Thyroid gland (tissue), 4 donors: ENCODE results near the gene EPHA3. TPM values are rescaled to one million over a fixed set of nuclear protein-coding genes. Genes with fewer than 3 reads are reported as not detected.

ENCODE experiments used
- DNase-seq, 2 donors: peaks; one replicate each; pipeline ENCODE4 v3.0.0-alpha.2; 2019
- H3K27ac ChIP-seq, 3 donors: fragments of 200-600 bp; sonication (generic); 1 replicate in 2 of 3; 2 replicates in 1 of 3; pipeline ENCODE4 v1.5.1; 2016 to 2019; ENCODE audit warnings: mild to moderate bottlenecking in 1 of 3, moderate library complexity in 1 of 3
- H3K27me3 ChIP-seq: fragments of 200-600 bp; sonication (generic); one replicate; pipeline ENCODE4 v1.5.1; 2019
- H3K36me3 ChIP-seq, 2 donors: fragments of 200-600 bp; sonication (generic); one replicate each; pipeline ENCODE4 v1.5.1; 2016 to 2019
- H3K4me1 ChIP-seq, 2 donors: fragments of 200-600 bp; sonication (generic); one replicate each; pipeline ENCODE4 v1.5.1; 2017 to 2019
- H3K4me3 ChIP-seq, 3 donors: fragments of 200-600 bp; sonication (generic); replicated peaks in 1 of 3; 1 replicate in 2 of 3; 2 replicates in 1 of 3; pipeline ENCODE4 v1.5.1; 2016; ENCODE audit warnings: mild to moderate bottlenecking in 1 of 3
- H3K9me3 ChIP-seq: fragments of 200-600 bp; sonication (generic); one replicate; pipeline ENCODE4 v1.5.1; 2017
- CTCF ChIP-seq, 6 experiments: fragments of 200-600 bp in 3 of 6; fragments of 450-650 bp in 3 of 6; sonication (generic) in 3 of 6; IDR thresholded peaks; one replicate each; pipeline ENCODE4 v1.5.1; 2016 to 2019; ENCODE audit warnings: antibody characterized with exemption in 6 of 6, mild to moderate bottlenecking in 2 of 6, inconsistent platforms in 1 of 6, moderate library complexity in 1 of 6
- POLR2A ChIP-seq, 2 donors: fragments of 450-650 bp; IDR thresholded peaks; one replicate each; pipeline ENCODE4 v1.6.1; 2017; ENCODE audit warnings: antibody characterized with exemption in 2 of 2, mild to moderate bottlenecking in 2 of 2, moderate library complexity in 1 of 2
- WGBS, 2 donors: methylation state at CpG; one replicate each; pipeline ENCODE4 v1.1.5; 2017; 5-methylcytosine and 5-hydroxymethylcytosine counted together
- intact Hi-C: fragments of 100-400 bp; cut with DNase I; formaldehyde crosslinking; loops from one replicate; pipeline ENCODE4 v1.15.1; 2023
- total RNA-seq, 4 donors: library from RNA; depleted of rRNA; stranded (reverse); fragments of >200 nt; gene quantifications; one replicate each; pipeline ENCODE4 v1.2.3, GENCODE V29; 2016

EPHA3 gene
- total RNA-seq, 4 donors from 2014 or later = 27.3 to 41.6 (median 35.4) TPM

- no peak for DNase-seq
Measured at GRCh38 chr3:89300981-89301380, 193.6 kb downstream of the EPHA3 start.

GRCh38 chr3:89303701-89304100 lies 196.3 kb downstream of the EPHA3 start:
- no peak overlapping the region for H3K4me3 ChIP-seq
- no peaks in the 10 kb centered on the region for H3K9me3 ChIP-seq
- no peak overlapping the region for H3K27ac ChIP-seq
- no peaks in the 10 kb centered on the region for H3K4me1 ChIP-seq
- no peaks in the 10 kb centered on the region for H3K36me3 ChIP-seq
- intact Hi-C loops = no loop called here
- TF ChIP-seq POLR2A (IDR thresholded peaks at IDR 0.05) (no peak), CTCF (IDR thresholded peaks at IDR 0.05) (no peak)
- no peak for DNase-seq
- no peaks in the 10 kb centered on the region for H3K27me3 ChIP-seq

More at GRCh38 chr3:89300981-89301380, 193.6 kb downstream of the EPHA3 start:
- TF ChIP-seq CTCF (IDR thresholded peaks at IDR 0.05) = no peak
- TF ChIP-seq POLR2A (IDR thresholded peaks at IDR 0.05) = no peak
- Histone ChIP-seq H3K4me3 (no peak overlapping the region), H3K27me3 (no peaks in the 10 kb centered on the region), H3K9me3 (no peaks in the 10 kb centered on the region), H3K27ac (no peak overlapping the region), H3K4me1 (no peaks in the 10 kb centered on the region), H3K36me3 (no peaks in the 10 kb centered on the region)
- WGBS, 2 donors = 68 to 75% methylated on average over 2 of the region's 2 CpGs
- intact Hi-C loops = no loop called here

GRCh38 chr3:89306540-89306939 lies 199.1 kb downstream of the EPHA3 start:
- Histone ChIP-seq H3K36me3 (no peaks in the 10 kb centered on the region), H3K27ac (no peak overlapping the region), H3K9me3 (no peaks in the 10 kb centered on the region), H3K27me3 (no peaks in the 10 kb centered on the region), H3K4me3 (no peak overlapping the region), H3K4me1 (no peaks in the 10 kb centered on the region)
- WGBS, 2 donors = 44 to 60% methylated on average over 2 of the region's 2 CpGs
- DNase-seq = no peak
- TF ChIP-seq CTCF (IDR thresholded peaks at IDR 0.05) (no peak), POLR2A (IDR thresholded peaks at IDR 0.05) (no peak)
- intact Hi-C loops = no loop called here

GRCh38 chr3:89311581-89311980 lies 204.2 kb downstream of the EPHA3 start:
- Histone ChIP-seq H3K27me3 (no peaks in the 10 kb centered on the region), H3K36me3 (no peaks in the 10 kb centered on the region), H3K4me3 (no peak overlapping the region), H3K9me3 (no peaks in the 10 kb centered on the region), H3K27ac (no peak overlapping the region), H3K4me1 (no peaks in the 10 kb centered on the region)
- TF ChIP-seq POLR2A (IDR thresholded peaks at IDR 0.05) (no peak), CTCF (IDR thresholded peaks at IDR 0.05) (no peak)
- DNase-seq = no peak
- 81 to 84% methylated on average over 2 of the region's 2 CpGs for WGBS, 2 donors
- intact Hi-C loops = no loop called here

GRCh38 chr3:89312141-89312540 lies 204.7 kb downstream of the EPHA3 start:
- 91 to 94% methylated on average over 4 of the region's 4 CpGs for WGBS, 2 donors
- no peak for TF ChIP-seq POLR2A (IDR thresholded peaks at IDR 0.05)
- TF ChIP-seq CTCF (IDR thresholded peaks at IDR 0.05) = no peak
- Histone ChIP-seq H3K4me3 (no peak overlapping the region), H3K27me3 (no peaks in the 10 kb centered on the region), H3K27ac (no peak overlapping the region), H3K36me3 (no peaks in the 10 kb centered on the region), H3K9me3 (no peaks in the 10 kb centered on the region), H3K4me1 (no peaks in the 10 kb centered on the region)
- no peak for DNase-seq
- intact Hi-C loops = no loop called here
